DOHH2 (cell line): ENCODE results near the gene GALNT7.

Experiments used
- H3F3A ChIP-seq: fragments of 200-600 bp; sonication (generic), shearing (Covaris generic); 2 replicates; pipeline ENCODE4 v1.6.0; 2016; ENCODE audit warnings: antibody characterized with exemption, mild to moderate bottlenecking; ENCODE audit not compliant: control insufficient read depth, insufficient read depth
- H3K27ac ChIP-seq: fragments of 200-600 bp; sonication (generic); 2 replicates; pipeline ENCODE4 v1.5.1; 2014; ENCODE audit warnings: low read depth, mild to moderate bottlenecking, low read length, moderate library complexity
- H3K27me3 ChIP-seq: fragments of 200-600 bp; sonication (generic); 2 replicates; pipeline ENCODE4 v1.6.1; 2014; ENCODE audit warnings: mild to moderate bottlenecking, low read length, mixed read lengths; ENCODE audit not compliant: control insufficient read depth
- H3K36me3 ChIP-seq: fragments of 200-600 bp; sonication (generic); 2 replicates; pipeline ENCODE4 v1.6.1; 2014; ENCODE audit warnings: mild to moderate bottlenecking, low read length, moderate library complexity, mixed read lengths; ENCODE audit not compliant: control insufficient read depth
- H3K4me1 ChIP-seq: fragments of 200-600 bp; sonication (generic); 2 replicates; pipeline ENCODE4 v1.6.1; 2014; ENCODE audit warnings: mild to moderate bottlenecking, low read length, mixed read lengths; ENCODE audit not compliant: control insufficient read depth
- H3K4me2 ChIP-seq: fragments of 200-600 bp; sonication (generic); 2 replicates; pipeline ENCODE4 v1.6.0; 2014; ENCODE audit warnings: mild to moderate bottlenecking, low read length, moderate library complexity
- H3K4me3 ChIP-seq: fragments of 200-600 bp; sonication (generic); 2 replicates; pipeline ENCODE4 v1.5.1; 2014; ENCODE audit warnings: mild to moderate bottlenecking, low read length, mixed read lengths
- H3K79me2 ChIP-seq: fragments of 200-600 bp; sonication (generic); 2 replicates; pipeline ENCODE4 v1.6.1; 2014; ENCODE audit warnings: mild to moderate bottlenecking, low read length, mixed read lengths; ENCODE audit not compliant: control insufficient read depth
- H3K9me2 ChIP-seq: fragments of 200-600 bp; sonication (generic); replicated peaks from 2 replicates; pipeline ENCODE4 v1.6.1; 2014; ENCODE audit warnings: mild to moderate bottlenecking, low read length, mixed read lengths; ENCODE audit not compliant: control insufficient read depth
- H3K9me3 ChIP-seq: fragments of 200-600 bp; sonication (generic); 2 replicates; pipeline ENCODE4 v1.6.1; 2014; ENCODE audit warnings: antibody characterized with exemption, low read length, mixed read lengths; ENCODE audit not compliant: control insufficient read depth, insufficient read depth
- H4K20me1 ChIP-seq: fragments of 200-600 bp; sonication (generic); 2 replicates; pipeline ENCODE4 v1.6.0; 2014; ENCODE audit warnings: low read depth, mild to moderate bottlenecking, antibody characterized with exemption, low read length, moderate library complexity; ENCODE audit not compliant: control insufficient read depth, insufficient read depth
- EZH2phosphoT487 ChIP-seq: fragments of 200-600 bp; sonication (generic); IDR thresholded peaks from 2 replicates; pipeline ENCODE4 v1.6.1; 2017; ENCODE audit warnings: borderline replicate concordance, mild to moderate bottlenecking, antibody characterized with exemption, low read length, moderate library complexity, mixed read lengths
- TF ChIP-seq, protein P1 (sequence below): fragments of 200-600 bp; sonication (generic); IDR thresholded peaks from one replicate; pipeline ENCODE4 v1.5.1; 2014; ENCODE audit warnings: antibody characterized with exemption, mild to moderate bottlenecking, low read depth, low read length; ENCODE audit not compliant: poor library complexity, severe bottlenecking

GALNT7 gene

DNA sequence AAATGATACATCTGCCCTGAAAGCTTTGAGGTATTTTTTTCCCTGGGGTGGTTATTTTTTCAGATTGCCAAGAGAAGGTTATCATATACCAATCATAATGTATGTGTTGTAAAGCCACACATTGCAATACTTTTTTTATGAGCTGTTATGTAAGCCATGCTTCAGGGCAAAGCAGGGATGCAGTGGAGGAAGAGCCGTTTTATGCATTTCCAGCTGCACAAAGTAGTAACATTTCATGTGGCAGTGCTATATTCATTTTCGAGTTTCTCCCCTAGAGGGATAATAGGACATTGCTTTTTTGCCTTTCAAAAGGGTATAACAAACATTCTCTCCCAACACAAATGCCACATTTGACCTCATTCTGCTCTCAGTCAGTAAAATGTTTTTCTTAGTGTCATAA, 68.5 kb downstream of the GALNT7 start:
- Histone ChIP-seq H3K36me3 (peaks cover 8% of the 10 kb centered on the region; the same call in 1 of the 2 replicates), H3K4me3 (no peak overlapping the region), H3K79me2 (peaks cover 46% of the 10 kb centered on the region), H4K20me1 (no peaks in the 10 kb centered on the region), H3K9me2 (no peaks in the 10 kb centered on the region), H3K27me3 (no peaks in the 10 kb centered on the region), H3K9me3 (no peaks in the 10 kb centered on the region), H3K27ac (no peak overlapping the region), H3K4me2 (no peak overlapping the region), H3K4me1 (no peaks in the 10 kb centered on the region), H3F3A (no peaks in the 10 kb centered on the region)
- TF ChIP-seq, protein P1, sequence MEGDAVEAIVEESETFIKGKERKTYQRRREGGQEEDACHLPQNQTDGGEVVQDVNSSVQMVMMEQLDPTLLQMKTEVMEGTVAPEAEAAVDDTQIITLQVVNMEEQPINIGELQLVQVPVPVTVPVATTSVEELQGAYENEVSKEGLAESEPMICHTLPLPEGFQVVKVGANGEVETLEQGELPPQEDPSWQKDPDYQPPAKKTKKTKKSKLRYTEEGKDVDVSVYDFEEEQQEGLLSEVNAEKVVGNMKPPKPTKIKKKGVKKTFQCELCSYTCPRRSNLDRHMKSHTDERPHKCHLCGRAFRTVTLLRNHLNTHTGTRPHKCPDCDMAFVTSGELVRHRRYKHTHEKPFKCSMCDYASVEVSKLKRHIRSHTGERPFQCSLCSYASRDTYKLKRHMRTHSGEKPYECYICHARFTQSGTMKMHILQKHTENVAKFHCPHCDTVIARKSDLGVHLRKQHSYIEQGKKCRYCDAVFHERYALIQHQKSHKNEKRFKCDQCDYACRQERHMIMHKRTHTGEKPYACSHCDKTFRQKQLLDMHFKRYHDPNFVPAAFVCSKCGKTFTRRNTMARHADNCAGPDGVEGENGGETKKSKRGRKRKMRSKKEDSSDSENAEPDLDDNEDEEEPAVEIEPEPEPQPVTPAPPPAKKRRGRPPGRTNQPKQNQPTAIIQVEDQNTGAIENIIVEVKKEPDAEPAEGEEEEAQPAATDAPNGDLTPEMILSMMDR: no peak
- no peak for TF ChIP-seq EZH2phosphoT487

- no peaks in the 10 kb centered on the region for H3K27me3 ChIP-seq
- H3K27ac ChIP-seq: no peak overlapping the region
- no peaks in the 10 kb centered on the region for H3K4me1 ChIP-seq
- no peaks in the 10 kb centered on the region for H4K20me1 ChIP-seq
- H3K4me3 ChIP-seq: no peak overlapping the region
- no peaks in the 10 kb centered on the region for H3K9me3 ChIP-seq
- H3K4me2 ChIP-seq: no peak overlapping the region
- TF ChIP-seq, protein P1: no peak
- no peak for TF ChIP-seq EZH2phosphoT487
- H3F3A ChIP-seq: no peaks in the 10 kb centered on the region
- peaks cover 42% of the 10 kb centered on the region for H3K79me2 ChIP-seq
- no peaks in the 10 kb centered on the region for H3K9me2 ChIP-seq
- peaks cover 5% of the 10 kb centered on the region; the same call in 1 of the 2 replicates for H3K36me3 ChIP-seq
Measured at GRCh38 chr4:173237762-173238161, 69.2 kb downstream of the GALNT7 start.

DNA sequence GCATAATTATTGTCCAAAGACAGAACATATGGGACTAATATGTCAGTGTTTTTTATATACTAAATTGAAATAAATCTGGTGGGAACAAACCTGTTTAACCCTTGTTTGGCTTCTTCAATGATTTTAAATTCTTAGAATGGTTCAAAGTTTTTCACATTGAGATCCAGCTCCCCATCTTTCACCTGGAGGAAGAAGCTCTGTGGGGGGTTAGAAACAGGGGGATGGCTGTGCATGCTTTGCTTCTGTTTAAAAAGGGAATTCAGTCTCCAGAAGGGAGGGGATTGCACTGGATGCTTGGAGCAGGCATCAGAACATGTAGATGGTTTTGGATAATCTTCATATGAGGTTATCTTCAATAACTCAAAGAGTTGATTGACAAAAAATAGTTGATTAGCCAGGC, 72.1 kb downstream of the GALNT7 start:
- Histone ChIP-seq H3K4me2 (no peak overlapping the region), H3K79me2 (peaks cover 52% of the 10 kb centered on the region), H4K20me1 (no peaks in the 10 kb centered on the region), H3K27ac (no peak overlapping the region), H3K27me3 (no peaks in the 10 kb centered on the region), H3F3A (no peaks in the 10 kb centered on the region), H3K36me3 (no peaks in the 10 kb centered on the region), H3K4me3 (no peak overlapping the region), H3K9me3 (no peaks in the 10 kb centered on the region), H3K9me2 (no peaks in the 10 kb centered on the region), H3K4me1 (peaks cover 19% of the 10 kb centered on the region)
- no peak for TF ChIP-seq EZH2phosphoT487
- TF ChIP-seq, protein P1: no peak
